ENCODE measurements around the gene ZNF469. TPM values are rescaled to one million over a fixed set of nuclear protein-coding genes. Genes with fewer than 3 reads are reported as not detected.

ZNF469 gene
- total RNA-seq, 1 donor from 2014 or later: under 0.01 TPM

GRCh38 chr16:88349153-88349902 is 33.4 kb upstream of the ZNF469 start:
- DNase-seq (ENCODE audit: low read depth): no peak
- H3K4me3 ChIP-seq (ENCODE audit: low read depth, low read length): no peak overlapping the region
- no peaks in the 10 kb centered on the region for H3K36me3 ChIP-seq (ENCODE audit: control insufficient read depth, insufficient read depth, low read length)
- FAIRE-seq: peak; percentile 100
- TF ChIP-seq CTCF (IDR thresholded peaks at IDR 0.05; ENCODE audit: insufficient read depth, low read length, severe bottlenecking): no peak
- no peaks in the 10 kb centered on the region for H3K27me3 ChIP-seq (ENCODE audit: control insufficient read depth, insufficient read depth, low read length)

GRCh38 chr16:88349903-88350900 is 32.6 kb upstream of the ZNF469 start:
- DNase-seq (ENCODE audit: low read depth) (no peak), FAIRE-seq (no peak)
- TF ChIP-seq CTCF (IDR thresholded peaks at IDR 0.05; ENCODE audit: insufficient read depth, low read length, severe bottlenecking): no peak
- H3K36me3 ChIP-seq (ENCODE audit: control insufficient read depth, insufficient read depth, low read length): no peaks in the 10 kb centered on the region
- no peaks in the 10 kb centered on the region for H3K27me3 ChIP-seq (ENCODE audit: control insufficient read depth, insufficient read depth, low read length)
- no peak overlapping the region for H3K4me3 ChIP-seq (ENCODE audit: low read depth, low read length)

- FAIRE-seq (no peak), DNase-seq (ENCODE audit: low read depth) (no peak)
- H3K36me3 ChIP-seq (ENCODE audit: control insufficient read depth, insufficient read depth, low read length): no peaks in the 10 kb centered on the region
- no peaks in the 10 kb centered on the region for H3K27me3 ChIP-seq (ENCODE audit: control insufficient read depth, insufficient read depth, low read length)
- no peak overlapping the region for H3K4me3 ChIP-seq (ENCODE audit: low read depth, low read length)
- TF ChIP-seq CTCF (IDR thresholded peaks at IDR 0.05; ENCODE audit: insufficient read depth, low read length, severe bottlenecking): no peak
Observed at GRCh38 chr16:88350922-88351321, 31.8 kb upstream of the ZNF469 start.

GRCh38 chr16:88351491-88352101 is 31.2 kb upstream of the ZNF469 start:
- no peaks in the 10 kb centered on the region for H3K36me3 ChIP-seq (ENCODE audit: control insufficient read depth, insufficient read depth, low read length)
- no peak overlapping the region for H3K4me3 ChIP-seq (ENCODE audit: low read depth, low read length)
- no peaks in the 10 kb centered on the region for H3K27me3 ChIP-seq (ENCODE audit: control insufficient read depth, insufficient read depth, low read length)
- FAIRE-seq (no peak), DNase-seq (ENCODE audit: low read depth) (no peak)
- TF ChIP-seq CTCF (IDR thresholded peaks at IDR 0.05; ENCODE audit: insufficient read depth, low read length, severe bottlenecking): no peak

GRCh38 chr16:88352261-88353200 is 30.2 kb upstream of the ZNF469 start:
- Histone ChIP-seq H3K27me3 (ENCODE audit: control insufficient read depth, insufficient read depth, low read length) (no peaks in the 10 kb centered on the region), H3K36me3 (ENCODE audit: control insufficient read depth, insufficient read depth, low read length) (no peaks in the 10 kb centered on the region), H3K4me3 (ENCODE audit: low read depth, low read length) (no peak overlapping the region)
- no peak for DNase-seq (ENCODE audit: low read depth)
- no peak for FAIRE-seq
- no peak for TF ChIP-seq CTCF (IDR thresholded peaks at IDR 0.05; ENCODE audit: insufficient read depth, low read length, severe bottlenecking)

Data from bronchial epithelial cell (primary cell).